Hematopoietic multipotent progenitor cell treated with erythropoietin and hydrocortisone succinate and interleukin-3 and kit ligand, for 6 days (in vitro differentiated cells): ENCODE results near the gene NPAS3.
A peak's percentile ranks its signal among the peaks of the same experiment; 100 is the strongest.

Source experiments
- DNase-seq: peaks from one replicate; pipeline ENCODE4 v3.0.0-alpha.2; 2015

The NPAS3 gene

GRCh38 chr14:33393895-33394368 lies 455.3 kb downstream of the NPAS3 start:
- no peak for DNase-seq

DNA sequence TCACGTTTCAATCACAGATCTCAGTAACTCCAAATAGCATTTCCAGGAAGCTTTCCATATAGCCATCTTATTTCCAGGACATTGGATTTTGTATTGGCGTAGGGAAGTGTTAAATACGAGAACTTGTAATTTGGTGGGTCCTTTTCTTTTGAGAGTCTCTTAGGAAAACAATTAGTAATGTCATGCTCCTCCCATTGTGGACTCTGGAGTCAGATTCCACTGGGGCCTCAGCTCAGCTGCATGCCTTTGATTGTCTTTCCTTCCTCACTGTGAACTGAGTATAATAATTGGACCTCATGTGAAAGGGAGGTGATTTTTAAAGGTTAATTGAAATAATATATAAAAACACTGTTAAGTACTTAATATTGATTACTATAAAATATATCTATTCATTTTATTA lies 462.6 kb downstream of the NPAS3 start:
- no peak for DNase-seq

GRCh38 chr14:33402604-33403003 lies 463.9 kb downstream of the NPAS3 start:
- DNase-seq, result no peak

- no peak for DNase-seq
These were observed 465.4 kb downstream of the NPAS3 start for GRCh38 chr14:33404054-33404453.

GRCh38 chr14:33404964-33405574 lies 466.4 kb downstream of the NPAS3 start:
- DNase-seq, result no peak

DNA sequence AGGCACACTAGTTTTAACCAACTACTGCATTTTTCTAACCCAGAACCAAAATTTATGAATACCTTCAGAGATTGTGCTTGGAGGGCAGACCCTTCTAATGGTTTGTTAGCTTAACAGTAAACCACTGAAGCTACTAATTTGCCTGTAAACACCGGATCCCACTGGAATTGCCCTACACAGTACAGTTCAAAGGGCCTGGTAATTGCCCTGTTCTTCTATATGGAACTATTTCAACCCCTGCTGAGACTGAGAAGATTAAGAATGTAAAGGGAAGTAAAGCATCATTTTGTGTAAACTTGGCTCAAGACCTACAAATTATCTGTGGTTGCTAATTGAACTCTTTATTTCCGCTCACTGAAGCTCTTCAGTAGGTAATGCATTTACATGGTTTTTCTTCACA lies 468.1 kb downstream of the NPAS3 start:
- no peak for DNase-seq

DNA sequence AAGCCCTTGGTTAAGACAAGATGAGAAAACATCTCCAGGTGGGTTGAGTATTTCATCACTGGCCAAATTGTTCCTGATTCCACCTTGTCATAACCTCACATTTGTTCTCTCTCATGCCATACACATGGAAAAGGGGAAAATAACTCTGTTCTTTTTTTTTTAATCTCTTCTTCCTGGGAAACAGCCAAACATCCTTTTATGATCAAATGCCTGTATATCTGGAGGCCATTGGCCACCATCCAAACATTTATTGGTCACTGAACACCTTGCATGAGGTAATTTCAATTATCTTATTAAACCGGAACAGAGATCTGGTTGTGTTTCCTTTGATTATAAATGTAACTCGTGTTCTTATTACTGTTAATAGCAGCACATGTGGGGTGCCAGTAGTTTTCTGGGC lies 469.6 kb downstream of the NPAS3 start:
- no peak for DNase-seq

DNA sequence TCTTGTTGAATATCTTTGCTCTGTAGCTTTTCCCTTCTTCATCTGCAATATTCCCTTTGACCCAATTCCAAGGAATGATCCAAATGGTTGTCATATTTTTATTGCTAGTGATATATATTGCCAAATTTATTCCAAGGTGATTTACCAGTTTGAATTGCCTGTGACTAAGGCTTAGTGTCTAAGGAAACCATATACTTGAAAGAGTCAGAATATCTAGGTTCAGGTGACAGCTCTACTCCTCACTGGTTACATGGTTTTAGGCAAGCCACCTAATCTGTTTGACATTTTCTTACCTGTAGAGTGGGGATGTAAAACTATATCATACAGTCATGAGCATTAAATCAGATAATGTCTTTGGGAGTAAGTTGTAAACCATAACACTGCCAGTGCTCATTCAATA lies 473.8 kb downstream of the NPAS3 start:
- DNase-seq, result no peak

GRCh38 chr14:33413381-33413780 lies 474.7 kb downstream of the NPAS3 start:
- DNase-seq, result peak; percentile 14

DNA sequence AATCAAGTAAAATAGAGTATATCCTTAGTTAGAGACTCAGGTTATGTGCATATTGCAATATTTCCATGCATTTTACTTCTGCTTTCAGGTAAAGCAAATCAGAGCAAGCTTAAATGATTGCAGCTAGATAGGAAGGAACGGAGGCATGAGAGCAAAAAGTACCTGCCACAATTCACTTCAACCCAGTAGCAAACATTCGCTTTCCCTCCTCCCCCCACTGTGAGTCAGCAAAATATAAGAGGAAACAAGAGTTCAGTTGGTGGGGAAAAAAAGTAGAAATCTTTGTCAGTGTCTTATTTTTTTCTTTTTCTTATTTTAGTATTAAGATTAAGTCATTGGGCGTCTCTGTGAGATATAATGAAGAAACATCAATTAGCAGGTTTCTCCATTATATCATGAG lies 475.4 kb downstream of the NPAS3 start:
- peak; percentile 65 for DNase-seq

DNA sequence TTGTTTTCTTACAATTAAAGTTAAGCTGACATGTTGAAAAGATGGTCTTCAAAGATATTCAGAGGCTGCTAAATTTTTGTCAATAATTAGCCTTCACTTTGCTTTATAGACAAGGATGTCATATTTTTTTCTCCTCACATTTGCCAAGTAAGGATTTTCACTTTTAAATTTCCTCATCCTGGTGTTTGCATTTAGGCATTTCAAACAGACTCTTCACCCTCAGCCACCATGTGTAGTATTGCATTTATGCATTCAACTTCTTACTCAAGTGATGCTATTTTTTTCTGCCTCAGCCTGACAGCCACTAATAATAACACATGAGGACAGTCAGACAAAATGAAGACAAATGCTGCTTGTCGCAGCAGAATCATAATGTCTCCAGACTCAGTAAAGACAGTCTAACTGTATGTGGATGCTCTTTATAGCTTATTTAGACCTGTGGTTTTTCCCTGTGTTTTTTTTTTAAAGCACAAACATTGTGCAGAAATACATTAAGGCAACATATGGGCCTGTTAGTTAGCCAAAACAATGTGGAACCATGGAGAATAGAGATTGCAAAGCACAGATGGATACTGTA lies 481.5 kb downstream of the NPAS3 start:
- no peak for DNase-seq

DNA sequence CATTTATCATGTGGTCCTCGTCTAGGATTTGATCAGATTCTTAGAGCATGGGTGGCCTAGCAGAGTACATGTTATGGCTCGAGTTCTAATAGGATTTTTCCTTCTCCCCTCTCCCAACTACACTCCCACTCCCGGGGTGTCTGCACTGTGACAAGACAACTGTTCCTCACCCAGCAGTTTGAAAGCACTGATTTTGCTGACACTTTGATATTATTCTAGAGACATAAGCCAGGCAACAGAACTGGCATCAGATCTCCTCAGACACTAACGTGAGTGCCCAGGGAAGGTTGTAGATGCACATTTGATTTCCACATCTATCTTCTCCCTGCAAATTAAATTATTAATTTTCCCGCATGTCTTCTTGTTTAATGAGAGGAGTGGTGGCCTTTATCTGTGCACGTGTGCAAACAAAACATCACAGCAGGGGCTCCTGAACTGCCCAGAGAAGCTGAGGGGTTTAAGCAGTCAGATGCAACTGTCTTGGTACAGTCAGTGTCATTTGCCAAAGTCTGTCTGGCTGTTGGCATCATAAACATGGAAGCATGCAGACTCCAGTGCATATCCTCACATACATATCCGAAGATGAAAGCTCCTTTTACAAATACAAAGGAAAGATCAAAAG lies 491.8 kb downstream of the NPAS3 start:
- no peak for DNase-seq

DNA sequence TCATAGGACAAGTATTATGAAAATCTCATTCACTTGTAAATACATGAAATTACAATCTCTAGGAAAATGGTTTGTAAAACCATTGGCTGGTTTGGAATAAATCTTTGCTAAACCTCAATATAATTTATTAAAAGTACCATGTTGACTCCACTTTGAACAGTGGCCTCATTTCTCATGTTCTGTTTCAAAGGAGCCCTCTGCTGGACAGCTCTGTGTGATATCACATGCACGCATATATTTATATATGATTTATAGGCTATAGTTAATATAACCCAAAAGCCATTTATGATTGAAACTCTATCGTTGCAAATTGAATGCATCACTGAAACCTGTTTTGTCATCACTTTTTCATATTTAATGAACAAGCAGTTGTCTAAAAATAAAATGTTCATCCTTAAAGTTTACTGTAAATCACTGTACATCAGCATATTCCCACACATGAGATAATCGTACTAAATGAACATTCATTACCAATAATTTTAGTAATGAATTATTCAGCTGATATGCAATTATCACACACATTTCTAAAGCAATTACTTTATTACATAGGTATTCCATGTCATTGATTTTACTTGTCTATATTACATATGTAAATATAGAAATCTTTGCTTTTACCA lies 493.8 kb downstream of the NPAS3 start:
- peak; percentile 69 for DNase-seq

DNA sequence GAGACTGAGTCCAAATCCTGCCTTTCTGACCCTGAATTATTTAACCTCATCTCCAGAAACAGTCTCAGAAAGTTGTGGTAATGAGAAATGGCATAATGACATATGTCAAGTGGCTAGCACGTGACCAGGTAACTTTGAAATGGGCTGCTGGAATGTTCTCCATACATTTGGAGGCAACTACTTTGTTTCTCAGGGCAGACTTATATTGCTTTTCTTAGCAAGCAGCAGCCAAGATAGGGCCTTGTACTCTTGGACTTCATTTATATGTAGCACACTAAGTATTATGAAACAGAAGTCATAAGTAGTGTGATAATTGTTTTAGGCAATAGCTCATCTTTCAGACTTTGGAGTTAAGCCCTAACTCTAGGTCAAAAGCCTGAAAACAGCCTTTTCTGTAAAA lies 494.7 kb downstream of the NPAS3 start:
- DNase-seq, result no peak

DNA sequence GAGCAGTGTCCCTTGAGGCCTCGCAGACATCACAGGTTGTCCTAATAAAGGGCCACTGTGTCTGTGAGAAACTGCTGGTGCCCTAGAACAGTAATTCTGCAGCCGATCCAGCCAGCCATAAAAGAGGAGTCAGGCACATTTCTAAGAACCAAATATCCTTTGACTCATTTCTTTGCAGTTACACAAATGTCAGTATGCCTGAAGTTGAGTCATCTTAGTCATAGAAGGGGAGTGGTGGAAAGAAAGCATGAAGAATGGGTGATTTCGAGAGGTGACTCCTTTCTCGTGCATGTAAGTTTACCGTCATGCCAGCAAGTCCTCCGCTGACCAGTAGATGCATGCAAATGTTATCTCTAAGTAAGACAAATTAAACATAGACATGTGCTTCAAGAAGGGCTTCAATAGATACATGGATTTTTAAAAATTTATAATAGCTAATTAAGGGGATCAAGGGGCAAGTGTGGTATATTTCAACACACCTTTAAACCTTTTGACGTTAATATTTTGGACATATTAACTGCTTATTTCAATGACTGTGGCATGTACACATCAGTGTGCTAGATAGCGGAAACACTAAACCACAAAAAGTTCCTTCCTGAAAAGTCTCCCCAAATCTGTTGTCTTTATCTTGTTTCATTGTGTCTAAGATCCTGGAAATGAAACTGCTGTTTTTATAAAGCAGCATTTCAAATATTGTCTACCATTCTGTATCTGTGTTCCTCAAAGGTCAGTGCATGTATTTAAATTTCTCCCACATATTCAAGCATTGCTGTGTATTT lies 497.4 kb downstream of the NPAS3 start:
- DNase-seq, result peak; percentile 61

- no peak for DNase-seq
These were observed 503.0 kb downstream of the NPAS3 start for GRCh38 chr14:33441633-33442032.

DNA sequence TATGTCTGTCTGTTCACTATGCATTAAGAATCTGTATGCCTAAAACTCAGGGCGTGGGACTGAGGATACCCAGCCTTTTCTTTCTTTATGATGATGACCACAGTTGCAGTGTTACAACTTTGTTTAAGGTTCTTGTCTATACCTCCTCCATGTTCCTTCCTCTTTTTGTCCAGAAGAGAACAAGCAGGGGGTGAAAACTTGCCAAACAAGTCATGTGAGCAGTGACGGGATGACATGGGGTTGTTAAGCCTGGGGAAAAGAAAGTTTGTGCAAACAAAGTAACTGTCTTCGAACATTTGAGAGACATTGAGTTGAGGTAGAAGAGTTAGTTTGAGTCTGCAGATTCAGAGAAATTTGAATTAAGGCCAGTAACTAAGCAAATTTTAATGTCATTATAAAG lies 505.5 kb downstream of the NPAS3 start:
- DNase-seq, result peak; percentile 15

- no peak for DNase-seq
These were observed 510.6 kb downstream of the NPAS3 start for GRCh38 chr14:33449268-33449667.

DNA sequence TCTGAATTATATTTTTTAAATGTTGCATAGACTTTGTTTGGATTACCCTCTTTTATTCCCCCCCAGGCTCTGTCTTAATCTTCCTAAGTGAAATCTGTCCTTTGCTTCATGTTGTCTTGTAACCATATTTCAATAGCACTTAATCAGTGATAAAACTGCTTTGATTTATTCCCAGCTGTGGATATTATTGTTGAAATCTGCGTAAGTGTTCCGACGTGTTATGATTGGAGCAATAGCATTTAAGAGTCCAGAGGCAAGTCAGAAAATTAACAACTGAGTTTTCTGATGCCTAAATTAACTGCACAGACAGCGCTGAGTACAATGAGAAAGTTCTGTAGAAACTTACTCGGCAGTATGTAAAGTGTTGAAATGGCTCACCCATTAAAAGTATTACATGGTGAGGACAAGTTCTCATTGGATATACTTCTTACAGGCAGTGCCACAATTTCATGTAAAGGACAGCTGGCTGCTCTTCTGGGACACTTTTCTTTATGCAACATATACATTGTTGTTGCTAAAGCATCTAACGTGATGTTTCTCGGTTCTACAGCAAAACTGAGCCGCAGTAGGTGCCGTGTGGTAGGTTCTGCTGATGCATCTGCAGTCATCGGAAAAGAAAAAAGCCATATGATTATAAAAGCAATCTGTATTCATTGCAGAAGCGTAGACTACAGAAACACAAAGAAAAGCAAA lies 511.2 kb downstream of the NPAS3 start:
- DNase-seq, result no peak

- DNase-seq, result no peak
These were observed 511.7 kb downstream of the NPAS3 start for GRCh38 chr14:33450416-33450815.

GRCh38 chr14:33451211-33451610 lies 512.5 kb downstream of the NPAS3 start:
- DNase-seq, result no peak

GRCh38 chr14:33452995-33453394 lies 514.3 kb downstream of the NPAS3 start:
- no peak for DNase-seq
